Dendritic cell treated with granulocyte-macrophage colony-stimulating factor and Interleukin-4, amounts not matched to agents 40 ng/mL and 50 ng/mL, for 4 days (primary cell): ENCODE data around the gene PAX5.

Experiments
- H3K27ac Mint-ChIP-seq: one replicate; pipeline ENCODE4 v1.8.0; 2022; ENCODE audit warnings: mild to moderate bottlenecking, mixed read lengths
- H3K27me3 Mint-ChIP-seq: one replicate; pipeline ENCODE4 v1.8.0; 2022; ENCODE audit warnings: mild to moderate bottlenecking, mixed read lengths
- H3K36me3 Mint-ChIP-seq: one replicate; pipeline ENCODE4 v1.8.0; 2022; ENCODE audit warnings: low read depth, mixed read lengths
- H3K4me1 Mint-ChIP-seq: one replicate; pipeline ENCODE4 v1.8.0; 2022; ENCODE audit warnings: low read depth, mixed read lengths
- H3K4me3 Mint-ChIP-seq: one replicate; pipeline ENCODE4 v1.8.0; 2022; ENCODE audit warnings: mild to moderate bottlenecking, moderate library complexity, mixed read lengths
- H3K9me3 Mint-ChIP-seq: one replicate; pipeline ENCODE4 v1.8.0; 2022; ENCODE audit warnings: mixed read lengths
- intact Hi-C: fragments of 100-400 bp; cut with micrococcal nuclease; formaldehyde crosslinking; loops from one replicate; pipeline ENCODE4 v1.15.0; 2022

PAX5 gene

GRCh38 chr9:36858805-36859375 is 175.2 kb downstream of the PAX5 start:
- Mint-ChIP-seq H3K27me3 (peaks cover 9% of the 10 kb centered on the region), H3K27ac (no peak overlapping the region), H3K4me3 (no peak overlapping the region), H3K9me3 (no peaks in the 10 kb centered on the region), H3K4me1 (peaks cover 6% of the 10 kb centered on the region), H3K36me3 (no peaks in the 10 kb centered on the region)
- intact Hi-C loops: no loop called here

GRCh38 chr9:36855448-36856315 is 178.4 kb downstream of the PAX5 start:
- no peak overlapping the region for H3K27ac Mint-ChIP-seq
- H3K27me3 Mint-ChIP-seq: peaks cover 5% of the 10 kb centered on the region
- no peaks in the 10 kb centered on the region for H3K9me3 Mint-ChIP-seq
- no peaks in the 10 kb centered on the region for H3K36me3 Mint-ChIP-seq
- intact Hi-C loops: no loop called here
- H3K4me3 Mint-ChIP-seq: no peak overlapping the region
- peaks cover 6% of the 10 kb centered on the region for H3K4me1 Mint-ChIP-seq

- Mint-ChIP-seq H3K27ac (no peak overlapping the region), H3K4me1 (peaks cover 6% of the 10 kb centered on the region), H3K9me3 (no peaks in the 10 kb centered on the region), H3K4me3 (no peak overlapping the region), H3K27me3 (peaks cover 5% of the 10 kb centered on the region), H3K36me3 (no peaks in the 10 kb centered on the region)
- intact Hi-C loops: no loop called here
These were observed 179.3 kb downstream of the PAX5 start for GRCh38 chr9:36854751-36855150.

GRCh38 chr9:36854034-36854433 is 180.0 kb downstream of the PAX5 start:
- Mint-ChIP-seq H3K36me3 (no peaks in the 10 kb centered on the region), H3K4me1 (peaks cover 6% of the 10 kb centered on the region), H3K27ac (no peak overlapping the region), H3K4me3 (no peak overlapping the region), H3K9me3 (no peaks in the 10 kb centered on the region), H3K27me3 (peaks cover 5% of the 10 kb centered on the region)
- intact Hi-C loops: no loop called here

GRCh38 chr9:36853233-36853632 is 180.8 kb downstream of the PAX5 start:
- Mint-ChIP-seq H3K27me3 (peaks cover 5% of the 10 kb centered on the region), H3K4me1 (peaks cover 6% of the 10 kb centered on the region), H3K9me3 (no peaks in the 10 kb centered on the region), H3K27ac (no peak overlapping the region), H3K36me3 (no peaks in the 10 kb centered on the region), H3K4me3 (no peak overlapping the region)
- intact Hi-C loops: no loop called here

- H3K27me3 Mint-ChIP-seq: no peaks in the 10 kb centered on the region
- no peak overlapping the region for H3K4me3 Mint-ChIP-seq
- H3K9me3 Mint-ChIP-seq: no peaks in the 10 kb centered on the region
- intact Hi-C loops: no loop called here
- no peak overlapping the region for H3K27ac Mint-ChIP-seq
- H3K4me1 Mint-ChIP-seq: no peaks in the 10 kb centered on the region
- H3K36me3 Mint-ChIP-seq: no peaks in the 10 kb centered on the region
These were observed 184.1 kb downstream of the PAX5 start for GRCh38 chr9:36849943-36850342.

GRCh38 chr9:36848946-36849345 is 185.1 kb downstream of the PAX5 start:
- intact Hi-C loops: no loop called here
- Mint-ChIP-seq H3K4me1 (no peaks in the 10 kb centered on the region), H3K9me3 (no peaks in the 10 kb centered on the region), H3K36me3 (no peaks in the 10 kb centered on the region), H3K27me3 (no peaks in the 10 kb centered on the region), H3K27ac (no peak overlapping the region), H3K4me3 (no peak overlapping the region)

- no peak overlapping the region for H3K27ac Mint-ChIP-seq
- H3K27me3 Mint-ChIP-seq: no peaks in the 10 kb centered on the region
- intact Hi-C loops: no loop called here
- no peaks in the 10 kb centered on the region for H3K4me1 Mint-ChIP-seq
- no peaks in the 10 kb centered on the region for H3K9me3 Mint-ChIP-seq
- H3K4me3 Mint-ChIP-seq: no peak overlapping the region
- no peaks in the 10 kb centered on the region for H3K36me3 Mint-ChIP-seq
These were observed 186.0 kb downstream of the PAX5 start for GRCh38 chr9:36847781-36848673.

GRCh38 chr9:36846621-36847020 is 187.4 kb downstream of the PAX5 start:
- Mint-ChIP-seq H3K36me3 (no peaks in the 10 kb centered on the region), H3K4me1 (no peaks in the 10 kb centered on the region), H3K4me3 (no peak overlapping the region), H3K9me3 (no peaks in the 10 kb centered on the region), H3K27ac (no peak overlapping the region), H3K27me3 (peaks cover 2% of the 10 kb centered on the region)
- intact Hi-C loops: no loop called here

GRCh38 chr9:36845844-36846243 is 188.2 kb downstream of the PAX5 start:
- H3K4me3 Mint-ChIP-seq: no peak overlapping the region
- intact Hi-C loops: no loop called here
- no peaks in the 10 kb centered on the region for H3K9me3 Mint-ChIP-seq
- H3K4me1 Mint-ChIP-seq: no peaks in the 10 kb centered on the region
- no peaks in the 10 kb centered on the region for H3K36me3 Mint-ChIP-seq
- H3K27ac Mint-ChIP-seq: no peak overlapping the region
- H3K27me3 Mint-ChIP-seq: peaks cover 5% of the 10 kb centered on the region

- Mint-ChIP-seq H3K36me3 (no peaks in the 10 kb centered on the region), H3K27me3 (peaks cover 5% of the 10 kb centered on the region), H3K9me3 (no peaks in the 10 kb centered on the region), H3K4me1 (no peaks in the 10 kb centered on the region), H3K27ac (no peak overlapping the region), H3K4me3 (no peak overlapping the region)
- intact Hi-C loops: no loop called here
These were observed 189.1 kb downstream of the PAX5 start for GRCh38 chr9:36844961-36845360.

GRCh38 chr9:36843964-36844363 is 190.1 kb downstream of the PAX5 start:
- intact Hi-C loops: no loop called here
- no peaks in the 10 kb centered on the region for H3K4me1 Mint-ChIP-seq

GRCh38 chr9:36842560-36843530 is 191.2 kb downstream of the PAX5 start:
- Mint-ChIP-seq H3K27ac (no peak overlapping the region), H3K36me3 (no peaks in the 10 kb centered on the region), H3K9me3 (no peaks in the 10 kb centered on the region), H3K4me3 (no peak overlapping the region), H3K4me1 (no peaks in the 10 kb centered on the region), H3K27me3 (peaks cover 5% of the 10 kb centered on the region)
- intact Hi-C loops: no loop called here

More at GRCh38 chr9:36843964-36844363, 190.1 kb downstream of the PAX5 start:
- Mint-ChIP-seq H3K4me3 (no peak overlapping the region), H3K36me3 (no peaks in the 10 kb centered on the region), H3K9me3 (no peaks in the 10 kb centered on the region), H3K27ac (no peak overlapping the region), H3K27me3 (peaks cover 5% of the 10 kb centered on the region)
